Measurements from ENCODE around the gene VWA1.
"Not testable (repeated sequence)": the region's sequence is repeated elsewhere in the genome, so short reads cannot be mapped to it uniquely, and the experiment has no call there.

Gene VWA1

DNA sequence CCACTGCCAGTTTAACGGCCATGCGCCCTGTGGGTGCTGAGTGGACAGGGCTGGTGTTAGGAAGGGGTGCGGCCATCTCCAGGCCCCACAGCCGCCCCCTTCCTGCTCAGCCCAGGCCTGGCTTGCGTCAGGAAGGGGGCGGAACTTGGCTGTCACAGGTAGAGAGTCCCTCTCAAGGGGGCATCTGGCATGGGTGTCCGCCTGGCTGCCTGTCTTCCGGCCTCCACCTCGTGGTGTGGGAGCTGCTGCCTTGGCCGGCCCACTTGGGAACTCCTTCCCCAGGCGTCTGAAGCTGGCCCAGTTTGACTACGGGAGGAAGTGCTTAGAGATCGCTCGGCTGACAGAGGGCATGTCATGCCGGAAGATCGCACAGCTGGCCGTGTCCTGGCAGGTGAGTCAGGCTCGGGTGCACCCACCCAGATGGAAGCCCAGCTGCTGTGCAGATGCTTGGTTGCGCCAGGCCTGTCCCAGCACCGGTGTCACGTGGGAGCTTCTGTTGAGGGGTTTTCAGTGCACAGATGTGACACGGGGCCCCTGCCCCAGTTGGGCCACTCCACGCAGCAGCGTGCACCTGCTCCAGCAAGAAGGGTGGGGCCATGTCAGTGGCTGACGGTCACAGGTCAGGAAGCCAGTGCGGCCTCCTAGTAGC is 27.0 kb downstream of the VWA1 start:
- no peak overlapping the region for H3K4me2 ChIP-seq (ENCODE audit: low read length)
- peak; percentile 16 for DNase-seq
- H2BK120ac ChIP-seq (ENCODE audit: low read depth, low read length): no peak overlapping the region
- H3K4ac ChIP-seq (ENCODE audit: low read depth, low read length): no peak overlapping the region
- no peaks in the 10 kb centered on the region for H3K27me3 ChIP-seq (ENCODE audit: insufficient read depth, low read length, poor library complexity)
- no peak overlapping the region for H3K18ac ChIP-seq (ENCODE audit: low read length)
- no peak overlapping the region for H2AK5ac ChIP-seq (ENCODE audit: low read length)
- H3K56ac ChIP-seq (ENCODE audit: low read length): no peak overlapping the region
- H3K36me3 ChIP-seq (ENCODE audit: control insufficient read depth, insufficient read depth, low read length): no peaks in the 10 kb centered on the region
- H3K27ac ChIP-seq (ENCODE audit: low read depth, low read length): no peak overlapping the region
- H3K79me2 ChIP-seq (ENCODE audit: control insufficient read depth, insufficient read depth, low read length): no peaks in the 10 kb centered on the region
- no peak overlapping the region for H2BK15ac ChIP-seq (replicated peaks; ENCODE audit: low read depth)
- no peaks in the 10 kb centered on the region for H3K79me1 ChIP-seq (ENCODE audit: low read length)
- WGBS (ENCODE audit: extremely low coverage, insufficient coverage, low lambda C conversion rate): no CpG with 5 or more reads among the region's 26 CpGs
- H4K8ac ChIP-seq (ENCODE audit: low read depth, low read length): no peak overlapping the region
- H3K4me1 ChIP-seq (ENCODE audit: control insufficient read depth, low read depth, low read length): no peaks in the 10 kb centered on the region
- no peak overlapping the region for H2BK5ac ChIP-seq (ENCODE audit: low read length)
- no peak overlapping the region for H3K9ac ChIP-seq (ENCODE audit: low read length)
- no peak overlapping the region for H3K4me3 ChIP-seq (ENCODE audit: low read length)
- no peak overlapping the region for H4K5ac ChIP-seq (ENCODE audit: low read length)
- H3K23ac ChIP-seq (ENCODE audit: low read length): no peak overlapping the region

DNA sequence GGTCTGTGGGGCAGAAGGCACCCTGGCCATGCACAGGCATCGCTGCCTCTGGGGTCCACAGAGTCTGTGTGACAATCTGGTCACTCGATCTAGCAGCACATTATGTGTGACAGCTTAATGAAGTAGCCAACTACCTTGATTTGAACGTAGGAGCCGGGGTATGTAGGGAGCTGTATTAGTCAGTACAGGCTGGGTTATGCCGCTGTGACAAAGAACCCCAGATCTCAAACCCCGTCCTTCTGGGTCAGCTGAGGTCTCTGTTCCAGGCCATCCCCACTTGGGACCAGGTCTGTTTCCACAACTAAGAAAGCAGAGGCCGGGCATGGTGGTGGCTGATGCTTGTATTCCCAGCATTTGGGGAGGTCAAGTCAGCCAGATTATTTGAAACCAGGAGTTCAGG is 27.8 kb downstream of the VWA1 start:
- Histone ChIP-seq H3K9ac (ENCODE audit: low read length) (no peak overlapping the region), H3K56ac (ENCODE audit: low read length) (no peak overlapping the region), H3K4me1 (ENCODE audit: control insufficient read depth, low read depth, low read length) (no peaks in the 10 kb centered on the region), H3K79me2 (ENCODE audit: control insufficient read depth, insufficient read depth, low read length) (no peaks in the 10 kb centered on the region), H2BK15ac (replicated peaks; ENCODE audit: low read depth) (no peak overlapping the region), H4K8ac (ENCODE audit: low read depth, low read length) (no peak overlapping the region), H2BK120ac (ENCODE audit: low read depth, low read length) (no peak overlapping the region), H4K5ac (ENCODE audit: low read length) (no peak overlapping the region), H3K27ac (ENCODE audit: low read depth, low read length) (no peak overlapping the region), H3K23ac (ENCODE audit: low read length) (no peak overlapping the region), H2BK5ac (ENCODE audit: low read length) (no peak overlapping the region), H3K4me3 (ENCODE audit: low read length) (no peak overlapping the region), H3K18ac (ENCODE audit: low read length) (no peak overlapping the region), H3K4ac (ENCODE audit: low read depth, low read length) (no peak overlapping the region), H3K4me2 (ENCODE audit: low read length) (no peak overlapping the region), H3K36me3 (ENCODE audit: control insufficient read depth, insufficient read depth, low read length) (no peaks in the 10 kb centered on the region), H3K79me1 (ENCODE audit: low read length) (no peaks in the 10 kb centered on the region), H2AK5ac (ENCODE audit: low read length) (no peak overlapping the region), H3K27me3 (ENCODE audit: insufficient read depth, low read length, poor library complexity) (no peaks in the 10 kb centered on the region)
- WGBS (ENCODE audit: extremely low coverage, insufficient coverage, low lambda C conversion rate): no CpG with 5 or more reads among the region's 7 CpGs
- no peak for DNase-seq

DNA sequence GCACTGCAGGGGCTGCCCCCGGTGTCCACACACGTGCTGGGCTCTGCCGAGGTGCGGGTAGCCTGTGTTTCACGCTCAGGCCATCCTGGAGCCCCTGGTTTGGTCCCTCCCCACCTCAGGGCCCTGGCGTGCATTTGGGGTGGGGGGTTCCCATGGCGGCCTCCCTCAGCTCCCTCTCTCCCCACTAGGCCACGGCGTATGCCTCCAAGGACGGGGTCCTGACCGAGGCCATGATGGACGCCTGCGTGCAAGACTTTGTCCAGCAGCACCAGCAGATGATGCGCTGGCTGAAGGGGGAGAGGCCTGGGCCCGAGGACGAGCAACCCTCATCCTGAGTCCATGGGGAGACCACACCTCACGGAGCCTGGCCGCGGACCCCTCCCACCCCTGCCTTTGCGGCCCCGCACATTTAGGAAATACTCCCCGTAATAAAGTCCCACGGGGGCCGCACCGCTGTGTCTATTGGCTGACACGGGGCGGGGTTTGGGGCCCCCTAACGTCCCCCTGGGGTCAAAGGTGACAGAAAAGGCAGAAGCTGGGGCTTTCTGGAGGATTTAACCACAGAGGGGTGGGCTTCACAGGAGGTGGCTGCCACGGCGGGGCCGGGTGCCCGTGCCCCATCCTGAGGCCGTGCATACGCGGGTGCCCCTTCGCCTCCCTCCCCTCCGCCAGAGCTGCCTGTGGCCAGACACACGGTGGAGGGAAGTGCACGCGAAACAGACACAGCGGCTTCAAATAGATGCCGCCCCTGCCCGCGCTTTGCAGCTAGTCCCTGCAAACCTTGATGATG is 32.9 kb downstream of the VWA1 start:
- whole genome bisulfite sequencing (ENCODE audit: extremely low coverage, insufficient coverage, low lambda C conversion rate): no CpG with 5 or more reads among the region's 44 CpGs
- not testable (repeated sequence) for DNase-seq; H2BK15ac ChIP-seq (replicated peaks; ENCODE audit: low read depth)

GRCh38 chr1:1470626-1471388 is 35.3 kb downstream of the VWA1 start:
- Histone ChIP-seq H4K8ac (ENCODE audit: low read depth, low read length) (no peak overlapping the region), H3K27ac (ENCODE audit: low read depth, low read length) (peak overlapping the region; percentile 57), H3K79me2 (ENCODE audit: control insufficient read depth, insufficient read depth, low read length) (peaks cover 21% of the 10 kb centered on the region), H3K9ac (ENCODE audit: low read length) (peak overlapping the region; percentile 91), H3K18ac (ENCODE audit: low read length) (no peak overlapping the region), H2BK15ac (replicated peaks; ENCODE audit: low read depth) (no peak overlapping the region), H3K4me3 (ENCODE audit: low read length) (peak overlapping the region; percentile 71), H3K4me1 (ENCODE audit: control insufficient read depth, low read depth, low read length) (no peaks in the 10 kb centered on the region), H3K27me3 (ENCODE audit: insufficient read depth, low read length, poor library complexity) (no peaks in the 10 kb centered on the region), H3K56ac (ENCODE audit: low read length) (peak overlapping the region; percentile 91), H3K4me2 (ENCODE audit: low read length) (peak overlapping the region; percentile 87), H3K4ac (ENCODE audit: low read depth, low read length) (no peak overlapping the region), H4K5ac (ENCODE audit: low read length) (peak overlapping the region; percentile 87), H2AK5ac (ENCODE audit: low read length) (peak overlapping the region; percentile 58), H3K23ac (ENCODE audit: low read length) (no peak overlapping the region), H3K36me3 (ENCODE audit: control insufficient read depth, insufficient read depth, low read length) (no peaks in the 10 kb centered on the region), H3K79me1 (ENCODE audit: low read length) (peaks cover 4% of the 10 kb centered on the region), H2BK120ac (ENCODE audit: low read depth, low read length) (no peak overlapping the region), H2BK5ac (ENCODE audit: low read length) (no peak overlapping the region)
- peak; percentile 58 for DNase-seq
- no CpG with 5 or more reads among the region's 16 CpGs for WGBS (ENCODE audit: extremely low coverage, insufficient coverage, low lambda C conversion rate)

More for the DNA sequence above, 32.9 kb downstream of the VWA1 start:
- not testable (repeated sequence) for H3K36me3 ChIP-seq (ENCODE audit: control insufficient read depth, insufficient read depth, low read length); H3K27me3 ChIP-seq (ENCODE audit: insufficient read depth, low read length, poor library complexity); H4K8ac ChIP-seq (ENCODE audit: low read depth, low read length); H3K4me3 ChIP-seq (ENCODE audit: low read length); H2BK5ac ChIP-seq (ENCODE audit: low read length); H2AK5ac ChIP-seq (ENCODE audit: low read length); H3K9ac ChIP-seq (ENCODE audit: low read length); H3K23ac ChIP-seq (ENCODE audit: low read length); H3K79me1 ChIP-seq (ENCODE audit: low read length); H3K18ac ChIP-seq (ENCODE audit: low read length); H3K4me1 ChIP-seq (ENCODE audit: control insufficient read depth, low read depth, low read length); H3K56ac ChIP-seq (ENCODE audit: low read length); H3K4me2 ChIP-seq (ENCODE audit: low read length); H2BK120ac ChIP-seq (ENCODE audit: low read depth, low read length); H3K27ac ChIP-seq (ENCODE audit: low read depth, low read length); H4K5ac ChIP-seq (ENCODE audit: low read length); H3K4ac ChIP-seq (ENCODE audit: low read depth, low read length)
- peaks cover 10% of the 10 kb centered on the region for H3K79me2 ChIP-seq (ENCODE audit: control insufficient read depth, insufficient read depth, low read length)

- Histone ChIP-seq H2BK5ac (ENCODE audit: low read length) (no peak within 1 kb of the TSS), H3K27me3 (ENCODE audit: insufficient read depth, low read length, poor library complexity) (no peaks in the 10 kb centered on the region), H4K5ac (ENCODE audit: low read length) (peak within 1 kb of the TSS; percentile 87), H3K4me1 (ENCODE audit: control insufficient read depth, low read depth, low read length) (no peaks in the 10 kb centered on the region), H4K8ac (ENCODE audit: low read depth, low read length) (no peak within 1 kb of the TSS), H3K79me1 (ENCODE audit: low read length) (peaks cover 4% of the 10 kb centered on the region), H3K4me3 (ENCODE audit: low read length) (peak within 1 kb of the TSS; percentile 71), H3K4ac (ENCODE audit: low read depth, low read length) (no peak within 1 kb of the TSS), H2AK5ac (ENCODE audit: low read length) (peak within 1 kb of the TSS; percentile 58), H3K23ac (ENCODE audit: low read length) (no peak within 1 kb of the TSS), H3K9ac (ENCODE audit: low read length) (peak within 1 kb of the TSS; percentile 91), H2BK120ac (ENCODE audit: low read depth, low read length) (no peak within 1 kb of the TSS), H3K79me2 (ENCODE audit: control insufficient read depth, insufficient read depth, low read length) (peaks cover 21% of the 10 kb centered on the region), H3K27ac (ENCODE audit: low read depth, low read length) (peak within 1 kb of the TSS; percentile 57), H3K56ac (ENCODE audit: low read length) (peak within 1 kb of the TSS; percentile 91), H2BK15ac (replicated peaks; ENCODE audit: low read depth) (no peak within 1 kb of the TSS), H3K4me2 (ENCODE audit: low read length) (peak within 1 kb of the TSS; percentile 87), H3K36me3 (ENCODE audit: control insufficient read depth, insufficient read depth, low read length) (no peaks in the 10 kb centered on the region), H3K18ac (ENCODE audit: low read length) (no peak within 1 kb of the TSS)
- peak; percentile 94 for DNase-seq
- no CpG with 5 or more reads among the region's 87 CpGs for WGBS (ENCODE audit: extremely low coverage, insufficient coverage, low lambda C conversion rate)
Observed at GRCh38 chr1:1471389-1472052, 36.0 kb downstream of the VWA1 start, which contains the start of gene ATAD3B. Gene ATAD3B (plus strand): TSS chr1:1471765. CDS start chr1:1471885, 120 bp downstream.
